ENCODE measurements around the gene SYNE2.
"Not testable (repeated sequence)": the region's sequence is repeated elsewhere in the genome, so short reads cannot be mapped to it uniquely, and the experiment has no call there.

Gene SYNE2

GRCh38 chr14:64126548-64126947 is 273.7 kb downstream of the SYNE2 start:
- DNase-seq (ENCODE audit: low spot score), result no peak

- no peak for DNase-seq (ENCODE audit: low spot score)
Measured at GRCh38 chr14:64137657-64138290, 285.0 kb downstream of the SYNE2 start.

GRCh38 chr14:64147126-64147790 is 294.5 kb downstream of the SYNE2 start:
- DNase-seq (ENCODE audit: low spot score), result no peak

GRCh38 chr14:64149921-64150320 is 297.1 kb downstream of the SYNE2 start:
- DNase-seq (ENCODE audit: low spot score), result no peak

GRCh38 chr14:64158608-64159007 is 305.8 kb downstream of the SYNE2 start:
- no peak for DNase-seq (ENCODE audit: low spot score)

GRCh38 chr14:64159588-64159987 is 306.8 kb downstream of the SYNE2 start:
- DNase-seq (ENCODE audit: low spot score), result no peak

- DNase-seq (ENCODE audit: low spot score), result no peak
Measured at GRCh38 chr14:64170181-64170580, 317.4 kb downstream of the SYNE2 start.

- DNase-seq (ENCODE audit: low spot score), result no peak
Measured at GRCh38 chr14:64174922-64175782, 322.3 kb downstream of the SYNE2 start.

GRCh38 chr14:64176330-64176729 is 323.5 kb downstream of the SYNE2 start:
- no peak for DNase-seq (ENCODE audit: low spot score)

- peak; percentile 29 for DNase-seq (ENCODE audit: low spot score)
Measured at GRCh38 chr14:64178814-64179213, 326.0 kb downstream of the SYNE2 start.

GRCh38 chr14:64182908-64183307 is 330.1 kb downstream of the SYNE2 start:
- DNase-seq (ENCODE audit: low spot score), result not testable (repeated sequence)

- no peak for DNase-seq (ENCODE audit: low spot score)
Measured at GRCh38 chr14:64184103-64184729, 331.4 kb downstream of the SYNE2 start.

GRCh38 chr14:64185184-64185583 is 332.4 kb downstream of the SYNE2 start:
- no peak for DNase-seq (ENCODE audit: low spot score)

GRCh38 chr14:64186231-64187129 is 333.7 kb downstream of the SYNE2 start:
- DNase-seq (ENCODE audit: low spot score), result no peak

GRCh38 chr14:64187331-64187730 is 334.5 kb downstream of the SYNE2 start:
- no peak for DNase-seq (ENCODE audit: low spot score)

- DNase-seq (ENCODE audit: low spot score), result no peak
Measured at GRCh38 chr14:64190974-64191502, 338.2 kb downstream of the SYNE2 start.

GRCh38 chr14:64191756-64192155 is 339.0 kb downstream of the SYNE2 start:
- no peak for DNase-seq (ENCODE audit: low spot score)

GRCh38 chr14:64193821-64194220 is 341.0 kb downstream of the SYNE2 start:
- no peak for DNase-seq (ENCODE audit: low spot score)

GRCh38 chr14:64194404-64194803 is 341.6 kb downstream of the SYNE2 start:
- DNase-seq (ENCODE audit: low spot score), result no peak

GRCh38 chr14:64195199-64195598 is 342.4 kb downstream of the SYNE2 start:
- DNase-seq (ENCODE audit: low spot score), result peak; percentile 39

GRCh38 chr14:64196056-64196455 is 343.3 kb downstream of the SYNE2 start:
- DNase-seq (ENCODE audit: low spot score), result no peak
